HepG2 (cell line): ENCODE data around the gene LGALS4. TPM values are rescaled to one million over a fixed set of nuclear protein-coding genes. Genes with fewer than 3 reads are reported as not detected.
"Not testable (repeated sequence)": the region's sequence is repeated elsewhere in the genome, so short reads cannot be mapped to it uniquely, and the experiment has no call there.

ENCODE experiments used
- ATAC-seq: fragments of 200-7000 bp; cut with Tn5 transposase; 3 replicates; pipeline ENCODE4 v1.9.1; 2020; ENCODE audit warnings: mild to moderate bottlenecking, moderate library complexity
- BruUV-seq: library from RNA; stranded (reverse); fragments of 400-500 nt; replicated peaks from 2 replicates; lab custom pipeline; 2021; lab: Mats Ljungman, UMichigan
- CTCF ChIA-PET: fragments of 300-600 bp; formaldehyde crosslinking; extraction: SDS; loops from one replicate; lab custom pipeline; 2021; ENCODE audit warnings: low total read pairs, inconsistent platforms, low intra/inter-chr PET ratio; lab: Yijun Ruan, JAX
- POLR2A ChIA-PET: fragments of 350-600 bp; sonication (Branson Sonifier 250); formaldehyde crosslinking; loops from one replicate; lab custom pipeline; 2020; ENCODE audit warnings: antibody characterized with exemption, inconsistent platforms; lab: Yijun Ruan, JAX
- DNase-seq: peaks from one replicate; pipeline ENCODE4 v3.0.0-alpha.2; 2015; ENCODE audit warnings: low spot score
- FAIRE-seq: peaks from 3 replicates; lab custom pipeline; 2011; peaks lifted over from hg19 to GRCh38; lab: Jason Lieb, UNC
- H2AFZ ChIP-seq: one replicate; pipeline ENCODE4 v1.6.1; 2011; ENCODE audit warnings: low read length, inconsistent platforms
- H3K27ac ChIP-seq: fragments of 300-600 bp; 3 replicates; pipeline ENCODE4 v1.8.0; 2011; ENCODE audit warnings: mixed run types, mild to moderate bottlenecking, mixed read lengths, low read length, inconsistent platforms; ENCODE audit not compliant: insufficient read depth; ENCODE audit errors: extremely low read length
- H3K27me3 ChIP-seq, 2 experiments: fragments of 200-600 bp in 1 of 2; 2 replicates in 1 of 2; 3 replicates in 1 of 2; pipeline versions ENCODE4 v1.6.0 to v1.8.0; 2011; ENCODE audit warnings: low read length in 2 of 2, mild to moderate bottlenecking in 2 of 2, moderate library complexity in 2 of 2, inconsistent platforms in 1 of 2; ENCODE audit not compliant: insufficient read depth in 2 of 2, control insufficient read depth in 1 of 2
- H3K36me3 ChIP-seq, 2 experiments: fragments of 200-600 bp in 1 of 2; replicated peaks in 1 of 2; 2 replicates in 1 of 2; 3 replicates in 1 of 2; pipeline versions ENCODE4 v1.5.1 to v1.8.0; 2011; ENCODE audit warnings: low read length in 2 of 2, inconsistent platforms in 1 of 2; ENCODE audit not compliant: insufficient read depth in 2 of 2, control insufficient read depth in 1 of 2
- H3K4me1 ChIP-seq: 2 replicates; pipeline ENCODE4 v1.5.1; 2012; ENCODE audit warnings: low read length, inconsistent platforms; ENCODE audit not compliant: insufficient read depth
- H3K4me2 ChIP-seq: 2 replicates; pipeline ENCODE4 v1.6.0; 2011; ENCODE audit warnings: low read depth, low read length, inconsistent platforms
- H3K4me3 ChIP-seq, 3 experiments: fragments of 200-600 bp in 1 of 3; sonication (generic), shearing (Covaris generic) in 1 of 3; replicated peaks in 1 of 3; 2 replicates each; pipeline ENCODE4 v1.5.1; 2011 to 2016; ENCODE audit warnings: low read length in 3 of 3, inconsistent platforms in 2 of 3, low read depth in 2 of 3, mild to moderate bottlenecking in 2 of 3, control low read depth in 1 of 3, mixed read lengths in 1 of 3; ENCODE audit not compliant: insufficient read depth in 1 of 3
- H3K79me2 ChIP-seq: one replicate; pipeline ENCODE4 v1.6.1; 2011; ENCODE audit warnings: low read length, inconsistent platforms; ENCODE audit not compliant: insufficient read depth
- H3K9ac ChIP-seq: 2 replicates; pipeline ENCODE4 v1.6.0; 2011; ENCODE audit warnings: mild to moderate bottlenecking, low read depth, low read length, inconsistent platforms; ENCODE audit not compliant: insufficient read depth
- H3K9me3 ChIP-seq: 2 replicates; pipeline ENCODE4 v1.5.1; 2012; ENCODE audit warnings: mild to moderate bottlenecking, low read length
- H4K20me1 ChIP-seq: 2 replicates; pipeline ENCODE4 v1.6.0; 2011; ENCODE audit warnings: inconsistent platforms, mild to moderate bottlenecking, low read length, moderate library complexity; ENCODE audit not compliant: insufficient read depth
- IKZF1 ChIP-seq: fragments of 450-650 bp; IDR thresholded peaks from 2 replicates; pipeline ENCODE4 v1.7.1; 2016
- PAXIP1 ChIP-seq: sonication (generic); formaldehyde crosslinking; conservative IDR thresholded peaks from 2 replicates; pipeline ENCODE4 v1.4.0; 2020; ENCODE audit warnings: mild to moderate bottlenecking, missing genetic modification reagents, moderate library complexity
- POLR2G ChIP-seq: fragments of 200-400 bp; formaldehyde crosslinking; IDR thresholded peaks from 2 replicates; pipeline ENCODE4 v1.6.1; 2018; ENCODE audit warnings: mild to moderate bottlenecking, low read depth, low read length, moderate library complexity
- TGIF2 ChIP-seq: IDR thresholded peaks from 2 replicates; pipeline ENCODE4 v1.6.1; 2016; ENCODE audit warnings: control low read depth, missing compliant biosample characterization
- ZFX ChIP-seq: sonication (generic); formaldehyde crosslinking; IDR thresholded peaks from 2 replicates; pipeline ENCODE4 v1.4.0; 2020; ENCODE audit warnings: mild to moderate bottlenecking, low read depth, missing genetic modification reagents, moderate library complexity
- ZNF138 ChIP-seq: sonication (generic); formaldehyde crosslinking; IDR thresholded peaks from 2 replicates; pipeline ENCODE4 v1.5.0; 2020; ENCODE audit warnings: mild to moderate bottlenecking, low read depth, missing genetic modification reagents
- ZNF510 ChIP-seq: sonication (generic); formaldehyde crosslinking; IDR thresholded peaks from 2 replicates; pipeline ENCODE4 v1.4.0; 2020; ENCODE audit warnings: low read depth, mild to moderate bottlenecking, missing genetic modification reagents
- ZNF558 ChIP-seq: sonication (generic); formaldehyde crosslinking; IDR thresholded peaks from 2 replicates; pipeline ENCODE4 v1.9.0; 2022; ENCODE audit warnings: mild to moderate bottlenecking, missing genetic modification reagents, borderline replicate concordance
- WGBS: methylation state at CpG from one replicate; pipeline ENCODE4 v1.1.6; 2017; ENCODE audit warnings: low lambda C conversion rate; 5-methylcytosine and 5-hydroxymethylcytosine counted together
- in situ Hi-C: cut with HindIII; loops from 2 replicates; pipeline ENCODE4 v1.10.0; 2017; ENCODE audit warnings: low pct_unique_long_range_greater_than_20kb; ENCODE audit not compliant: extremely low pct_ligation_motif_present
- intact Hi-C: fragments of 100-400 bp; cut with micrococcal nuclease; formaldehyde crosslinking; loops from one replicate; pipeline ENCODE4 v1.10.0; 2022; ENCODE audit not compliant: unreplicated experiment
- polyA plus RNA-seq, 8 experiments: library from polyadenylated mRNA; depleted of rRNA in 3 of 8; stranded (reverse) in 7 of 8; unstranded in 1 of 8; fragments of >200 nt; fragmentation: Illumina TruSeq in 4 of 8; extraction: Trizol in 4 of 8; gene quantifications; 2 replicates each; pipeline versions ENCODE4 v1.2.1 to v1.2.3, GENCODE V29; 2011 to 2016; ENCODE audit warnings: low read depth in 4 of 8, missing spikeins in 1 of 8, mixed read lengths in 1 of 8; ENCODE audit not compliant: insufficient read depth in 1 of 8
- total RNA-seq, 5 experiments: library from RNA; depleted of rRNA; stranded (reverse); fragments of >200 nt; fragmentation: Illumina TruSeq; extraction: Trizol; gene quantifications; 2 replicates each; pipeline ENCODE4 v1.2.3, GENCODE V29; 2016; ENCODE audit warnings: low read depth in 1 of 5
- TF ChIP-seq, protein P1 (sequence below): sonication (generic); formaldehyde crosslinking; IDR thresholded peaks from 2 replicates; pipeline ENCODE4 v1.4.0; 2020; ENCODE audit warnings: missing genetic modification reagents
- TF ChIP-seq, protein P2 (sequence below): sonication (generic); formaldehyde crosslinking; IDR thresholded peaks from 2 replicates; pipeline ENCODE4 v1.5.1; 2020; ENCODE audit warnings: mild to moderate bottlenecking, moderate library complexity, missing genetic modification reagents

Gene LGALS4
- total and polyA plus RNA-seq, 2 of the 13 experiments (the other 11 are each of a cell fraction or from before 2014, with no cell fraction given): 0.24 to 0.71 TPM

DNA sequence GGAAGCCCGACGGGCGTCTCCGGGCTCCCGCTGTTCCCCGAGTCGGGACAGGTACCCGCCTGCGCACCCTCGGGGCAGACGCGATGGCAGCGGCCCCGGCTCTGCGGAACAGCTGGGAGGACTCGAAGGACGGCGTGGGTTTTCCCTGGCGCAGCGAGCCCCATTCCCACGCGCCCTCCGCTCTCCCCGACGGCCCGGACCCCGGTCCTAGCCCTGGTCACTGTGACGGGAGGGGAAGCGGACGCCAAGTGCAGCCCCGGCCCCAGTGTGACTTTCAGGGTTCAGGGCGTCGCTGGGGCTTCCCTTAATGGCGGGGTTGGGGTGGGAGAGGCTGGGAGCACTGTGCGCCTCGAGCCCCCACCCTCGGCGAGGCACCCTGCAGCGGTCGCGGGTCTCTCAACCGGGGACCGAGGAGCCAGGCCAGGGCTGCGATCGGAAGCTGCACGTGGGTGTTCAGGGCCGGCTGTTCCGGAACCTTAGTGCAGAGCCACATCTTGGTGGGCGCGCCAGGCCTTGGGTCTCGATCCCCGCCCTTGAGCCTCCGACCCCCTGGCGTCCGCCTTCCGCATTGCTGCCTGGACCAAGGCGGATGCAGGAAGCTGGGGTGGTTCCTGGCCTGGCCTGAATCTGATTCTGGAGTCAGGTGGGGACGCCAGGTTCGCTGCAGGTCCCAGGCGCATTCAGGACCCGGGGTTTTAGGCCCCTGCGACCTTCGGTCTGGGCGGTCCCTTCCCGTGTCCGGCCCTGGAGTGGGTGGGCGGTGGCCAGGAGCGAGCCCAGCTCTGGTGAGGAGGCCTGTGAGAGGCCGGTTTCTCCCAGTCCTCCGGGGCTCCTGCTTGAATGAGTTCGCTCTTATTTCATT, 20.3 kb downstream of the LGALS4 start (continued):
- TF ChIP-seq TGIF2 (CRISPR knock-in tag) (no peak), ZNF558 (CRISPR knock-in tag) (no peak), ZNF510 (CRISPR knock-in tag) (no peak), ZFX (peak; percentile 57; the same call in 1 of the 2 replicates), IKZF1 (no peak), POLR2G (no peak), PAXIP1 (peak; percentile 31; the same call in 1 of the 2 replicates), ZNF138 (CRISPR knock-in tag) (no peak)
- TF ChIP-seq, protein P1, sequence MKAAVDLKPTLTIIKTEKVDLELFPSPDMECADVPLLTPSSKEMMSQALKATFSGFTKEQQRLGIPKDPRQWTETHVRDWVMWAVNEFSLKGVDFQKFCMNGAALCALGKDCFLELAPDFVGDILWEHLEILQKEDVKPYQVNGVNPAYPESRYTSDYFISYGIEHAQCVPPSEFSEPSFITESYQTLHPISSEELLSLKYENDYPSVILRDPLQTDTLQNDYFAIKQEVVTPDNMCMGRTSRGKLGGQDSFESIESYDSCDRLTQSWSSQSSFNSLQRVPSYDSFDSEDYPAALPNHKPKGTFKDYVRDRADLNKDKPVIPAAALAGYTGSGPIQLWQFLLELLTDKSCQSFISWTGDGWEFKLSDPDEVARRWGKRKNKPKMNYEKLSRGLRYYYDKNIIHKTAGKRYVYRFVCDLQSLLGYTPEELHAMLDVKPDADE: no peak
- TF ChIP-seq, protein P2, sequence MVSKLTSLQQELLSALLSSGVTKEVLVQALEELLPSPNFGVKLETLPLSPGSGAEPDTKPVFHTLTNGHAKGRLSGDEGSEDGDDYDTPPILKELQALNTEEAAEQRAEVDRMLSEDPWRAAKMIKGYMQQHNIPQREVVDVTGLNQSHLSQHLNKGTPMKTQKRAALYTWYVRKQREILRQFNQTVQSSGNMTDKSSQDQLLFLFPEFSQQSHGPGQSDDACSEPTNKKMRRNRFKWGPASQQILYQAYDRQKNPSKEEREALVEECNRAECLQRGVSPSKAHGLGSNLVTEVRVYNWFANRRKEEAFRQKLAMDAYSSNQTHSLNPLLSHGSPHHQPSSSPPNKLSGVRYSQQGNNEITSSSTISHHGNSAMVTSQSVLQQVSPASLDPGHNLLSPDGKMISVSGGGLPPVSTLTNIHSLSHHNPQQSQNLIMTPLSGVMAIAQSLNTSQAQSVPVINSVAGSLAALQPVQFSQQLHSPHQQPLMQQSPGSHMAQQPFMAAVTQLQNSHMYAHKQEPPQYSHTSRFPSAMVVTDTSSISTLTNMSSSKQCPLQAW (CRISPR knock-in tag): no peak

DNA sequence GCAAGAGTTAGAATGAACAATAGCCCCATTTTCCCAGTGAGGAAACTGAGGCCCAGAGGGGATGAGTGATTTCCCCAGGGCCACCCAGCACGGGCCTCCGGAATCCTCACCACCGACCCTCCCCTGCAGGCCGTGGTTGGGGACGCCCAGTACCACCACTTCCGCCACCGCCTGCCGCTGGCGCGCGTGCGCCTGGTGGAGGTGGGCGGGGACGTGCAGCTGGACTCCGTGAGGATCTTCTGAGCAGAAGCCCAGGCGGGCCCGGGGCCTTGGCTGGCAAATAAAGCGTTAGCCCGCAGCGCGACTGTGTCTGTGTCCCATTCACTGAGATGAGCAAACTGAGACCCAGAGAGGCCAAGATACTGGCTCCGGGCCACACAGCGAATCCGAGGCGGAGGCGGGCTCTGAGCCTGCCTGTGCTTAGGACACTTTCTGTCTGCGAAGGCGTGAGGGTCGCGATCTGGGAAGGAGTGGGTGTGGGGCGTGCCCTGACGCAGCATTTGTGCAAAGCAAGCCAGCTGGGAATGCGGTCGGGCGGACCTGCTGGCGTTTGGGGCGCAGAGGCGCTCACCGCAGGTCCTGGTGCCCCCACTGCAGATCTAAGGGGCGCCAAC, 21.2 kb downstream of the LGALS4 start:
- BruUV-seq, H3K36me3 ChIP-seq, H2AFZ ChIP-seq, POLR2A ChIA-PET, H3K4me2 ChIP-seq, DNase-seq, ATAC-seq, CTCF ChIA-PET, H3K79me2 ChIP-seq, intact Hi-C loops, H3K27ac ChIP-seq, in situ Hi-C loops, H3K9me3 ChIP-seq, H3K4me3 ChIP-seq, H3K27me3 ChIP-seq, FAIRE-seq, H4K20me1 ChIP-seq, H3K9ac ChIP-seq: not testable (repeated sequence)
- peaks cover 24% of the 10 kb centered on the region for H3K4me1 ChIP-seq
- no CpG with 5 or more reads among the region's 40 CpGs for WGBS
